Measurements from ENCODE around the gene TBC1D22A. TPM values are rescaled to one million over a fixed set of nuclear protein-coding genes. Genes with fewer than 3 reads are reported as not detected.

Gene TBC1D22A
- total RNA-seq, 2 donors from 2014 or later: 21.0 to 27.9 TPM

DNA sequence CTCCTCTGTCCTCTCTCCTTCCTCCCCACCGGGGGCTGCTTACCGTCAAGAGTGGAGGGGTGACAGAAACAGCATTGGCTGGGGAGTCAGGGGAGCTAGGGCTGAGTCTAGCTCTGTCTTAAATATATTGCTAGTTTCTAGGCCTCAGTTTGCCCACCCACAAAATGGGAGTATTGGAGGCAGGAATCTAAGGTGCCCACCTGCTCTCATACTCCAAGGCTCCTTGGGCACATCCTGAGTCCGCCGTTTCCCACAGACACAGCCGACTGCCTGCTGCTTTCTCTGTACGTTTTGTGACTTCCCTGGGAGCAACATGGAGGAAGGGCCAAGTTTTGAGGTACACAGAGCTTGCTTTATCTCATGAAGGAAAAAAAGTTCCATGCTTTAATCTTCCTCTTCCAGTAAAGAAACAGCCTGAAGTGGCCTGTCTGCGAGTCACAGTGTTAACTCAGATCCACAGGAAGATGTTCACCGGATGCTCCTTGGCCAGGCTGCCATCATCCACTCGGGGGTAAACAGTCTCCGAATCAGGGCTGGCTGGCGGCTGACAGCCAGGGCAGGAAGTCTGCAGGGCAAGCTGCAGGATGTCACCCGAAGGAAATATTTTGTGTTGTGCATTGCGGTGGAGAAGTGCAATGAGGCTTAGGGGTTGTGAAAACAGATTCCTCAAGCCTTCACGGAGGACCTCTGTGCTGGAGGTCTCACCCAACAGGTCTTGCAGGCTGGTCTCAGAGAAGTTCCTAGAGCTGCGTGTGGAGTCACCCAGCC is 13.4 kb upstream of the TBC1D22A start:
- TF ChIP-seq, protein P1, sequence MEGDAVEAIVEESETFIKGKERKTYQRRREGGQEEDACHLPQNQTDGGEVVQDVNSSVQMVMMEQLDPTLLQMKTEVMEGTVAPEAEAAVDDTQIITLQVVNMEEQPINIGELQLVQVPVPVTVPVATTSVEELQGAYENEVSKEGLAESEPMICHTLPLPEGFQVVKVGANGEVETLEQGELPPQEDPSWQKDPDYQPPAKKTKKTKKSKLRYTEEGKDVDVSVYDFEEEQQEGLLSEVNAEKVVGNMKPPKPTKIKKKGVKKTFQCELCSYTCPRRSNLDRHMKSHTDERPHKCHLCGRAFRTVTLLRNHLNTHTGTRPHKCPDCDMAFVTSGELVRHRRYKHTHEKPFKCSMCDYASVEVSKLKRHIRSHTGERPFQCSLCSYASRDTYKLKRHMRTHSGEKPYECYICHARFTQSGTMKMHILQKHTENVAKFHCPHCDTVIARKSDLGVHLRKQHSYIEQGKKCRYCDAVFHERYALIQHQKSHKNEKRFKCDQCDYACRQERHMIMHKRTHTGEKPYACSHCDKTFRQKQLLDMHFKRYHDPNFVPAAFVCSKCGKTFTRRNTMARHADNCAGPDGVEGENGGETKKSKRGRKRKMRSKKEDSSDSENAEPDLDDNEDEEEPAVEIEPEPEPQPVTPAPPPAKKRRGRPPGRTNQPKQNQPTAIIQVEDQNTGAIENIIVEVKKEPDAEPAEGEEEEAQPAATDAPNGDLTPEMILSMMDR (conservative IDR thresholded peaks at IDR 0.05): no peak
- Histone ChIP-seq H3K27ac (ENCODE audit: low read depth, low read length) (no peak overlapping the region), H3K4me1 (ENCODE audit: control insufficient read depth, insufficient read depth, low read length) (no peaks in the 10 kb centered on the region), H3K4me3 (ENCODE audit: low read length) (no peak overlapping the region), H3K27me3 (ENCODE audit: control insufficient read depth, insufficient read depth, low read length, poor library complexity, severe bottlenecking) (peaks cover 21% of the 10 kb centered on the region), H3K9me3 (ENCODE audit: control insufficient read depth, low read length) (no peaks in the 10 kb centered on the region), H3K36me3 (ENCODE audit: control insufficient read depth, insufficient read depth, low read length) (no peaks in the 10 kb centered on the region), H3K9ac (ENCODE audit: extremely low read depth, low read length, poor library complexity, severe bottlenecking) (no peak overlapping the region)
- H3K36me3 Mint-ChIP-seq (ENCODE audit: low read depth): no peaks in the 10 kb centered on the region
- DNase-seq: no peak
- WGBS, 2 experiments (ENCODE audit: insufficient coverage in 1 of 2, insufficient read length in 1 of 2): 85 to 86% methylated on average over 13 to 15 of the region's 15 CpGs
- H3K9me3 Mint-ChIP-seq: peaks cover 2% of the 10 kb centered on the region
- no peaks in the 10 kb centered on the region for H3K4me1 Mint-ChIP-seq
- no peak overlapping the region for H3K27ac Mint-ChIP-seq
- H3K4me3 Mint-ChIP-seq: no peak overlapping the region
- H3K27me3 Mint-ChIP-seq (ENCODE audit: insufficient read depth): peaks cover 28% of the 10 kb centered on the region

DNA sequence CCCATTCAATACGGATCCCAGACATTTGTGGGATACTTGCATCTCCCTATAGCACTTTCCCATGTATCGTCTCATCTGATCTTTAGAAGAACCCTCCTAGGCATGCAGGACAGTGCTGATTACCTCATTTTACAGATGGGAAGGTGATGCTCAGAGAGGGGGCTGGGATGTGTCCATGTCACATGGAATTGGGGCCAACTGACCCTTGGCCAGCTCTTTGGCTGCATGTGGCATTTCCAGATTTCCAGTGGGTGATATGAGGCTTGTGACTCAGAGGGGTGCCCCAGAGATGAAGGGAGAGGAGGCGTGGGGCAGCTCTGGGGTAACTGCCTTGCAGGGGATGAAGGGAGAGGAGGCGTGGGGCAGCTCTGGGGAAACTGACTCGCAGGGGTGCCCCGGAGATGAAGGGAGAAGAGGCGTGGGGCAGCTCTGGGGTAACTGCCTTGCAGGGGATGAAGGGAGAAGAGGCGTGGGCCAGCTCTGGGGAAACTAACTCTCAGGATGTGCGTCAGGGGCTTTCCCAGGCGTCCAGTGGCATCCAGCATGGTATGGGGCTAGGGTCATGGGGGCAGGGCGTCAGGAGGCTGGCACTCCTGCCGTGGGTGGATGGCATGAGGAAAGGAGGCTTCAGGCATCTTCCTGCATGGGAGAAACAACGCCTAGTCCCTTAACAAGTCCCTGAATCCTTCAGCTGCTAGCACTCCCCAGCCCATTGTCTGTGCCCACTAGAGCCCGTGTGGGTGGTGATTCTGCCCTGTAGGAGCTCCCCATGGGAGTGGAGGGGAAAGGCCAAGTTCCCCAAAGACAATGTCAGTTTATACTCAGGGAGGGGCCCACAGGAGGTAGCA is 12.5 kb upstream of the TBC1D22A start:
- H3K9me3 Mint-ChIP-seq: peaks cover 8% of the 10 kb centered on the region
- peaks cover 21% of the 10 kb centered on the region for H3K27me3 ChIP-seq (ENCODE audit: control insufficient read depth, insufficient read depth, low read length, poor library complexity, severe bottlenecking)
- no peak overlapping the region for H3K4me3 Mint-ChIP-seq

DNA sequence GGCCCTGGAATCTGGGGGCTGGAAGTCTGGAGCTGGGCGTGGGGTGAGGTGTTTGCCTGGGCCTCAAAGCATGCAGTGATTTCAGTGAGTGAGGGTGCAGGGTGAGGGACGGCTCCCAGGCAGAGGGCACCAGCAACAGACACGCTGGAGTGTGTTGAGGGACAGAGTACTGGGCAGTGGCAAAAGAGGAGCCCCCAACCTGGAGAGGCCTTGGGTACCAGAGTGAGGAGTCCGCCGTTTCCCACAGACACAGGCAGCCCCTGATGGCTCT is 12.0 kb upstream of the TBC1D22A start:
- Mint-ChIP-seq H3K27me3 (ENCODE audit: insufficient read depth) (peaks cover 28% of the 10 kb centered on the region), H3K9me3 (peaks cover 11% of the 10 kb centered on the region), H3K36me3 (ENCODE audit: low read depth) (no peaks in the 10 kb centered on the region), H3K4me1 (no peaks in the 10 kb centered on the region), H3K4me3 (no peak overlapping the region), H3K27ac (no peak overlapping the region)
- Histone ChIP-seq H3K36me3 (ENCODE audit: control insufficient read depth, insufficient read depth, low read length) (no peaks in the 10 kb centered on the region), H3K27me3 (ENCODE audit: control insufficient read depth, insufficient read depth, low read length, poor library complexity, severe bottlenecking) (peaks cover 21% of the 10 kb centered on the region), H3K9me3 (ENCODE audit: control insufficient read depth, low read length) (peaks cover 7% of the 10 kb centered on the region), H3K27ac (ENCODE audit: low read depth, low read length) (no peak overlapping the region), H3K9ac (ENCODE audit: extremely low read depth, low read length, poor library complexity, severe bottlenecking) (no peak overlapping the region), H3K4me1 (ENCODE audit: control insufficient read depth, insufficient read depth, low read length) (no peaks in the 10 kb centered on the region), H3K4me3 (ENCODE audit: low read length) (no peak overlapping the region)
- WGBS, 2 experiments (ENCODE audit: insufficient coverage in 1 of 2, insufficient read length in 1 of 2): 87 to 90% methylated on average over 2 to 5 of the region's 5 CpGs
- TF ChIP-seq, protein P1 (conservative IDR thresholded peaks at IDR 0.05): no peak
- DNase-seq: no peak

More for the DNA sequence above, 12.5 kb upstream of the TBC1D22A start:
- no peak overlapping the region for H3K27ac Mint-ChIP-seq
- H3K36me3 ChIP-seq (ENCODE audit: control insufficient read depth, insufficient read depth, low read length): no peaks in the 10 kb centered on the region
- no peaks in the 10 kb centered on the region for H3K4me1 ChIP-seq (ENCODE audit: control insufficient read depth, insufficient read depth, low read length)
- no peaks in the 10 kb centered on the region for H3K36me3 Mint-ChIP-seq (ENCODE audit: low read depth)
- TF ChIP-seq, protein P1 (conservative IDR thresholded peaks at IDR 0.05): no peak
- 85 to 86% methylated on average over 7 to 14 of the region's 14 CpGs for WGBS, 2 experiments (ENCODE audit: insufficient coverage in 1 of 2, insufficient read length in 1 of 2)
- H3K9me3 ChIP-seq (ENCODE audit: control insufficient read depth, low read length): peaks cover under 1% of the 10 kb centered on the region
- H3K9ac ChIP-seq (ENCODE audit: extremely low read depth, low read length, poor library complexity, severe bottlenecking): no peak overlapping the region
- DNase-seq: no peak
- no peak overlapping the region for H3K27ac ChIP-seq (ENCODE audit: low read depth, low read length)
- H3K27me3 Mint-ChIP-seq (ENCODE audit: insufficient read depth): peaks cover 28% of the 10 kb centered on the region
- H3K4me3 ChIP-seq (ENCODE audit: low read length): no peak overlapping the region
- no peaks in the 10 kb centered on the region for H3K4me1 Mint-ChIP-seq

Measured in endodermal cell (in vitro differentiated cells).